Measurements from ENCODE around the gene FURIN. TPM values are rescaled to one million over a fixed set of nuclear protein-coding genes. Genes with fewer than 3 reads are reported as not detected.

Gene FURIN
- total and polyA plus RNA-seq, 2 of the 8 experiments (the other 6 are each of a cell fraction or from before 2014, with no cell fraction given): 15.8 to 32.1 TPM

- TF ChIP-seq RAD21 (IDR thresholded peaks at IDR 0.05 in 1 of 2, conservative IDR thresholded peaks at IDR 0.05 in 1 of 2; ENCODE audit: low read depth in 2 of 2, low read length in 2 of 2) (no peak), BRCA1 (IDR thresholded peaks at IDR 0.05; ENCODE audit: low read depth, low read length) (no peak), BACH1 (IDR thresholded peaks at IDR 0.05; ENCODE audit: low read length) (no peak), KDM5A (IDR thresholded peaks at IDR 0.05; ENCODE audit: low read length) (no peak), SIRT6 (IDR thresholded peaks at IDR 0.05; ENCODE audit: low read length) (no peak), CBX8 (IDR thresholded peaks at IDR 0.05; ENCODE audit: borderline replicate concordance, low read depth, low read length) (no peak), CTCF (IDR thresholded peaks at IDR 0.05; ENCODE audit: control extremely low read depth in 1 of 3, insufficient read depth in 1 of 3, low read depth in 1 of 3, low read length in 3 of 3) (no peak)
Observed at GRCh38 chr15:90860942-90861675, 7.3 kb upstream of the FURIN start (continued).

All from H1 (cell line).